Measurements from ENCODE around the gene SLIT3. TPM values are rescaled to one million over a fixed set of nuclear protein-coding genes. Genes with fewer than 3 reads are reported as not detected.

The SLIT3 gene
- total RNA-seq, 1 donor from 2014 or later, result 70.0 TPM

DNA sequence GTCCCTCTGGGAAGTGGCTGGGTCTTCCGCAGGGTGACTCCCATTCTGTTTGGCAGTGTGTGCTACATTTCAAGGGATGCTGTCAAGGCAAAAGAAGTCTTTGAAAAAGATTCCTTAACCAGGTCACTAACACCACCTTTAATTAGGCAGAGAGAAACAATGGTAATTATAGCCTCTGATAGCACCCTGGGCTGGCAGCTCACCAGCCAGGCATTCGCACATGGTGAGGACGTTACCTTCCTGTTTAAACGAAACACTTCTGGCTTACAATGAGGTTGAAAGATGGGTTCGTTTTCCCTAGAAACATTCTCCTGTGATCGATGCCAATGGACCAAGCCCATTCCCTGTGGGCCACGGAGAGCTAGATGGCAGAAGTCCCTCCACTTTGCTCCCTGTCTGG, 491.7 kb downstream of the SLIT3 start:
- TF ChIP-seq, protein P1, sequence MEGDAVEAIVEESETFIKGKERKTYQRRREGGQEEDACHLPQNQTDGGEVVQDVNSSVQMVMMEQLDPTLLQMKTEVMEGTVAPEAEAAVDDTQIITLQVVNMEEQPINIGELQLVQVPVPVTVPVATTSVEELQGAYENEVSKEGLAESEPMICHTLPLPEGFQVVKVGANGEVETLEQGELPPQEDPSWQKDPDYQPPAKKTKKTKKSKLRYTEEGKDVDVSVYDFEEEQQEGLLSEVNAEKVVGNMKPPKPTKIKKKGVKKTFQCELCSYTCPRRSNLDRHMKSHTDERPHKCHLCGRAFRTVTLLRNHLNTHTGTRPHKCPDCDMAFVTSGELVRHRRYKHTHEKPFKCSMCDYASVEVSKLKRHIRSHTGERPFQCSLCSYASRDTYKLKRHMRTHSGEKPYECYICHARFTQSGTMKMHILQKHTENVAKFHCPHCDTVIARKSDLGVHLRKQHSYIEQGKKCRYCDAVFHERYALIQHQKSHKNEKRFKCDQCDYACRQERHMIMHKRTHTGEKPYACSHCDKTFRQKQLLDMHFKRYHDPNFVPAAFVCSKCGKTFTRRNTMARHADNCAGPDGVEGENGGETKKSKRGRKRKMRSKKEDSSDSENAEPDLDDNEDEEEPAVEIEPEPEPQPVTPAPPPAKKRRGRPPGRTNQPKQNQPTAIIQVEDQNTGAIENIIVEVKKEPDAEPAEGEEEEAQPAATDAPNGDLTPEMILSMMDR (IDR thresholded peaks at IDR 0.05), result no peak
- ATAC-seq (no peak), DNase-seq (no peak)
- no peaks in the 10 kb centered on the region for H3K4me1 ChIP-seq
- no peaks in the 10 kb centered on the region for H3K9me3 ChIP-seq
- H3K36me3 ChIP-seq, result no peaks in the 10 kb centered on the region
- intact Hi-C loops (cut with DNase I), result no loop called here
- no peak overlapping the region for H3K4me3 ChIP-seq
- no peak overlapping the region for H3K27ac ChIP-seq
- H3K27me3 ChIP-seq, result peaks cover 20% of the 10 kb centered on the region

DNA sequence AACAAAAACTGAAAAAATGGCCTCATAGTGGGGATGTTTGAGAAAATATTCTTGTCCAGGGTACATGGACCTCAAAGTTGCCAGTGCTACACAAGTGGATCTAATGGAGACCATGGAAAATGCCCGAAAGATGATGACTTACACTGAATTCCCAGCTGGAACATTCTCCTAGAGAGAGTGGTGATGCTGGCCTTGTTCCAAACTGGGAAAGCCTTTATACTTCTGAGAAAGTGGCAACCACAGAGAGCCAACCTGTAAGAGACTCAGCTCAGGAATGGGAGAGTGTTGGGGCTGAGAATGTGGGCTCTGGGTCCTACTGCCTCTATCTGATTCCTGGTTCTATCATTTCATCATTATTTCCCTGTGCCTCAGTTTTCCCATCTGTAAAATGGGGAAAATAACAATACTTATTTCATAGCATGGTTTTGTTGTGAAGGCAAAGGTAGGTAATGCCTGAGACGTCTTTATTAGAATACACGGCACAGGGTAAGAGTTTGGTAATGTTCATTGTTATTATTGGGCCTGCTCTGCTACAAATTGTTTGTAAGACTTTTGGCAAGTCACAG, 492.8 kb downstream of the SLIT3 start:
- H3K27me3 ChIP-seq, result peaks cover 13% of the 10 kb centered on the region
- ATAC-seq (no peak), DNase-seq (no peak)
- no peaks in the 10 kb centered on the region for H3K4me1 ChIP-seq
- TF ChIP-seq, protein P1 (IDR thresholded peaks at IDR 0.05), result no peak
- no peaks in the 10 kb centered on the region for H3K9me3 ChIP-seq
- no peak overlapping the region for H3K4me3 ChIP-seq
- H3K27ac ChIP-seq, result no peak overlapping the region
- intact Hi-C loops (cut with DNase I), result no loop called here
- no peaks in the 10 kb centered on the region for H3K36me3 ChIP-seq

DNA sequence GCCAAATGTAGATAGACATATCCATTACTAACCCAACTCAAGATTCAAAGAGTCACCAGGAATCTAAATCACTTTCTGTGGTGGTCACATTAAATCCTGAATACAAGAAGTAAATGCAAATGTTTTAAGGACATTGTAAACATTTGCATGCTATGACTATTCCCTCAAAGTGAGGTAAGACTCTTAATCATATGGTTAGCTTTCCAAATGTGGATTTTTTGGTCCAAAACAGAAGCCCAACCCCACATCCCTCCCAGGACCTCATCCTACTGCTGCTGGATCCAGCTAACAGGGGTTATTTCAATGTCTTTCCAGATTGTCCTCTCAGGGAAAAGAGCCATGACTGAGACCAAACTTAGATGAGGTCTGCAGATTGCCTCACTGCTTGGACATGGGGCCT, 493.7 kb downstream of the SLIT3 start:
- TF ChIP-seq, protein P1 (IDR thresholded peaks at IDR 0.05), result no peak
- intact Hi-C loops (cut with DNase I), result no loop called here

DNA sequence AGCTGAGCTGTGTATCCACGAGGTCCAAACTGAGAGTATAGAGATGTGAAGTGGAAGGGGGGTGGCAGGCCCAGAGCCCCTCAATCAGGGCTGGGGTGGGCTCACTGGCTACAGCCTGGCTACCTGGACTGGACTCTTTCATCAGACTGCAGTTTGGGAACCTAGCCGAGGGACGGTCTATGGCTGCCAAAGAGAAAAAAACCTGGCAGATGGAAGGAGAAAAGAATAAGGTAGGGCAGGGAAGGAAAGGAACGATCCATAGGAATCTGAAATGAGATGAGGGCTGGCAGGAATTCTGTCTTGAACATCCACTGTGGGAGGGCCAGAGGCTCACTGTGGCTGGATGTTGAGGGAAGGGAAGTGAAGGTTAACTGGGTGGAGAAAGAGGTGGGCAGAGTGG, 497.4 kb downstream of the SLIT3 start:
- H3K27me3 ChIP-seq, result peaks cover 13% of the 10 kb centered on the region

More for the DNA sequence above, 493.7 kb downstream of the SLIT3 start:
- Histone ChIP-seq H3K36me3 (no peaks in the 10 kb centered on the region), H3K4me3 (no peak overlapping the region), H3K4me1 (no peaks in the 10 kb centered on the region), H3K9me3 (no peaks in the 10 kb centered on the region), H3K27ac (no peak overlapping the region), H3K27me3 (peaks cover 13% of the 10 kb centered on the region)
- ATAC-seq (no peak), DNase-seq (no peak)

DNA sequence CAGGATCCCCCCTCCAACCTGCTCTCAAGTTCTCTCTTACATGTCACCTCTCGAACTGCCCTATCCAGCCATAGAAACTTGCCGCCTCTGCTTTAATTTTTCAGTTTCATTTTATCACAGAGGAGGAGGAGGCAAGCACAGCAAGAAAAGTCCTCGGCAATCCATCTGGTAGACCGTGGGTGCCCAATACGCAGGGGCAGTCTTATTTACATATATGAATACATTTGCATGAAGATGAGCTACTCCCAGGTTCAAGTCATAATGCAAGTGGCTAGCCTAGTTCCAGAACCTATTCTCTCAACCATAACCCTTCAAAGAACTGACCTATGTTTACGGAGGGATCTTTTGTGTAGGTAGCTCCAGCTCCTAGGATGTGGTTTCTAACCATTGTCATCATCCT, 498.6 kb downstream of the SLIT3 start:
- TF ChIP-seq, protein P1 (IDR thresholded peaks at IDR 0.05), result no peak
- peaks cover 4% of the 10 kb centered on the region for H3K27me3 ChIP-seq
- H3K36me3 ChIP-seq, result no peaks in the 10 kb centered on the region
- DNase-seq (no peak), ATAC-seq (no peak)
- no peaks in the 10 kb centered on the region for H3K9me3 ChIP-seq
- no peak overlapping the region for H3K27ac ChIP-seq
- H3K4me3 ChIP-seq, result no peak overlapping the region
- intact Hi-C loops (cut with DNase I), result no loop called here
- no peaks in the 10 kb centered on the region for H3K4me1 ChIP-seq

More for the DNA sequence above, 497.4 kb downstream of the SLIT3 start:
- Histone ChIP-seq H3K9me3 (no peaks in the 10 kb centered on the region), H3K27ac (no peak overlapping the region), H3K4me3 (no peak overlapping the region), H3K36me3 (no peaks in the 10 kb centered on the region), H3K4me1 (no peaks in the 10 kb centered on the region)
- DNase-seq (no peak), ATAC-seq (peak; percentile 12)
- TF ChIP-seq, protein P1 (IDR thresholded peaks at IDR 0.05), result no peak
- intact Hi-C loops (cut with DNase I), result no loop called here

DNA sequence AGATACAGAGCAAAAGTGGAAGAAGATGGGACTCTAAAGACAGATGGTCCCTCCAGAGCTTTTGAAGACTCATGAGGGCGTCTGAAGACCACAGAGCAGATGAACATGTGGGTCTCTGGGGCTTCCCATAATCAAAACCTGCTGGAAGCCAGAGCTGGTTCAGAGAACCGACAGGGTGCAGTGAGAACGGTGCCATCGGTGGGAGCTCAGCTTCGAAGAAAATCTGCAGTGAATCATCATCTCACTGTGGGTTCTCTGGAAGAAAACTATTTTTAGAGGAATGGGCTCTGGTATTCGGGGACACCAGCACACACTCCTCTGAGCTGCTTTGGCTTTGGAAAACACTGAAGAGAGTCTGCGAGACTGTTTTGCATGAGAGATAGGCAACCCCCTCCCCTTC, 499.4 kb downstream of the SLIT3 start:
- Histone ChIP-seq H3K27ac (no peak overlapping the region), H3K4me1 (no peaks in the 10 kb centered on the region), H3K27me3 (no peaks in the 10 kb centered on the region), H3K36me3 (no peaks in the 10 kb centered on the region), H3K4me3 (no peak overlapping the region), H3K9me3 (no peaks in the 10 kb centered on the region)
- no peak for ATAC-seq
- intact Hi-C loops (cut with DNase I), result no loop called here
- DNase-seq, result no peak
- TF ChIP-seq, protein P1 (IDR thresholded peaks at IDR 0.05), result no peak

Measured in upper lobe of right lung (tissue), 1 donor.